Activated CD4-positive, alpha-beta T cell treated with anti-CD3 and anti-CD28 coated beads for 48 hours (primary cell): ENCODE data around the gene TADA1.
"Not testable (repeated sequence)": the region's sequence is repeated elsewhere in the genome, so short reads cannot be mapped to it uniquely, and the experiment has no call there.

Experiments used
- DNase-seq: peaks from one replicate; pipeline ENCODE4 v3.0.0-alpha.2; 2020

The TADA1 gene

DNA sequence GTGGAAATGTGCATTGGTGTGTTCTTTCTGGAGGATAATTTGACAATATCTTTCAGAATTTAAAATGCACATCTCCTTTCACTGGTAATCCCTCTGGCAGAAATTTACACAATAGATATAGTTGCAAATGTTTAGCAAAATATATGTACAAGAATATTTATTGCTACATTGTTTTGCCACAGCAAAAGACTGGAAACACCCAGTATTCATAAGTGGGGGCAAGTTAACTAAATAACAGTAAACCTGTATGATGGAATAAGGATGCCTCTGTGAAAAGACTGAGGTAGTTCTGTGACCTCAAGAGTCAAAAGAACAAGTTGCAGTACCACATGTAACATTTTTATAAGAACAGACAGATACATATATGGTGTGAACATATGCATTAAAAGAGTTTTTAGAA lies 13.7 kb upstream of the TADA1 start:
- no peak for DNase-seq

DNA sequence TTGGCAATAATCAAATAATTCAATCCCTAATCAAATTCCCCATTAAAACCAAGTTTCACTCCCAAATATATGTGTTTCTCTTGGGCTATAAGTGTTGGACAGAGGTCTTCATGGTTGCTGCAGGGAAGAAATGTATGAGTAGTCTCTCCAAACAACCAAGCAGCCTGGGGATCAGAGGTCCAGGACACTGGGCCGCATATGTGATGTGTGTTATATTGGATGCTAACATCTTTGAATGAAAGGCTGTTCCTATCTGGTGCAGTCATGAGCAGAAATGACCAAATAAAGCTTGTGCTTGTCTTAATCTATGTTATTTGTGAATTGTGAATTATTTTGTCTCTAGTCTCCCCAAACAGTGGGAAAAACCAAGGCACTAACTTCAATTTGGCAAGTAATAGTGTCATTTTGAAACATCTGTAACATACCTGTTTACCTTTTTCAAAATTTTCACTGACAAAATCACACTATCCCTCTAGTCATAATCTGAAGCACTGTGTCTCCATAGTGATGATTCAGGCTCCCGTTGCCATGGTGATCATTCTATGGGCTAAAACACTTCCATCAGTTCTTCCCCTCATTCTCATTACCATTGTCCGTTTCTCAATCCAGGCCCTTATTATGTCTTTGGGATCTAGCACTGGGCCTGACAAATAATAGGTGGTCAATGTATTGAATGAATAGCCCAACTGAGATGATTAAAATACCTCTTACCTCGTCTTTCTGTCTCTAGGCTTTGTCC lies 12.5 kb upstream of the TADA1 start:
- no peak for DNase-seq

DNA sequence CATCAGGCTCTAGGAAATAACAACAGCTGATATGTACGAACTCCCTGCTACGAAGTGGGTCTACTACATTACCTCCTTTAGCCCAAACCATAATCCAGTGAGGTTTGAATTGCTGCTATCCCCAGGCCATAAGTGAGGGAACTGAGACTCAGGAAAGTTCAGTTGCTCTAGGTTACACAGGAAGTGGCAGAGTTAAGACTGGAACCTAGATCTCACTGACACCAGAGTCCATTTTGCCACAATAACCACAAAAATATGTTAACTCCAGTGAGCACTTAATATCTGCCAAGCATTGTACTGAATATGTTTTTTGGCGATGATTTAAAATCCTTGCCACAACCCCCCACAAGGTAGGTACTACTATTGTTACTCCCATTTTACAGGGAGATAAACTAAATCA lies 8.9 kb upstream of the TADA1 start:
- DNase-seq: no peak

DNA sequence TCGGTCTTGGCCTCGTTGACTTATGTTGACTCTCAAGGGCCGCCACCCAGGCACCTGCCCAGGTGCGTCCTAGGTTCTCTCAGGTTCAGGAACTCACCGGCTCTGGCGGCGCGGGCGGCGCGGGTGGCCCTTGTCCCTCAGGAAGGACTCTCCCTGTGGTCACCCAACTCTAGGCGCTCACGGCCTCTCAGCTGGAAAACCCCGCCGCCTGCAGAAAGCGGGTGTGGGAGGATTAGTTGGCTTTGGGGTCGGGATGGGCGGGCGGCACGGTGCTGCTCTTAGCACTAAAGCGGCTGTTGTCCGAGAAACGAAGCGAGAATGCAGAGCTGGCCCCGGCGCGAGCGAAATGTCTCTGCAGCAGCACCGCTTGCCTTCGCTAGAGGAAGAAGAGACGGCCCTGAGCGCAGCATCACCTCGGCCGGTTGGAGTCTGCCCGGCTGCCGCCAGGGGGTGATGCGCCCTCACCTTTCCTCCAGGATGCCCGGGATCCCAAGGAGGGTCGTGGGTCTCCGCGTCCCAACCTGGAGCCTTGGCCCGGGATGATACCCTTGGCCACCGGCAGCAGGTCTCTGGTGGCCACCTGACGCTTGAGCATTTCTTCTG lies 8.1 kb upstream of the TADA1 start:
- DNase-seq: peak; percentile 69

DNA sequence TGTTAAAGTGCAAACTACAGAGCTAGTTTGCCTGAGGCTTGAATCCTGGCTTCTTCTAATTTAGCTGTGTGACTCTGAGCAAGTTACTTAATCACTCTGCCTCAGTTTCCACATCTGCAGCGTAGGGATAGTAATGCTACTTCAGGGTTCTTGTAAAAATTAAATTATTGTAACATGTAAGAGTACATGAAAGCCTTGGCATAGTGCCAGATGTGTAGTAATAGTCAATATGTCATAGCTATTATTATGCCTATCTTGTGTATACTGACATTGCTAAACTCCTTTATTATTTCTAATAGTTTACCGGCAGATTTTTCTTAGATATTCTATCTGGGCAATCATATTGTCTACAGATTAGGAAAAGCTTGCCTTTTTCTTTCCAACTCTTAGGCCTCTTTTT lies 6.8 kb upstream of the TADA1 start:
- no peak for DNase-seq

DNA sequence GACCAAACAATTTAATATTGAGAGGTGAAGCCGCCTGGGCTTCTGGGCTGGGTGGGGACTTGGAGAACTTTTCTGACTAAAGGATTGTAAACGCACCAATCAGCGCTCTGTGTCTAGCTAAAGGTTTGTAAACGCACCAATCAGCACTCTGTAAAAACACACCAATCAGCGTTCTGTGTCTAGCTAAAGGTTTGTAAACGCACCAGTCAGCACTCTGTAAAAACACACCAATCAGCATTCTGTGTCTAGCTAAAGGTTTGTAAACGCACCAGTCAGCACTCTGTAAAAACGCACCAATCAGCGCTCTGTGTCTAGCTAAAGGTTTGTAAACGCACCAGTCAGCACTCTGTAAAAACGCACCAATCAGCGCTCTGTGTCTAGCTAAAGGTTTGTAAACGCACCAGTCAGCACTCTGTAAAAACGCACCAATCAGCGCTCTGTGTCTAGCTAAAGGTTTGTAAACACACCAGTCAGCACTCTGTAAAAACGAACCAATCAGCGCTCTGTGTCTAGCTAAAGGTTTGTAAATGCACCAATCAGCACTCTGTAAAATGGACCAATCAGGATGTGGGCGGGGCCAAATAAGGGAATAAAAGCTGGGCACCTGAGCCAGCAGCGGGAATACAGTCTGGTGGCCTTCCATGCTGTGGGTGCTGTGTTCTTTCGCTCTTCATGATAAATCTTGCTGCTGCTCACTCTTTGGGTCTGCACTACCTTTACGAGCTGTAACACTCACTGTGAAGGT lies 2.3 kb upstream of the TADA1 start:
- DNase-seq: not testable (repeated sequence)

DNA sequence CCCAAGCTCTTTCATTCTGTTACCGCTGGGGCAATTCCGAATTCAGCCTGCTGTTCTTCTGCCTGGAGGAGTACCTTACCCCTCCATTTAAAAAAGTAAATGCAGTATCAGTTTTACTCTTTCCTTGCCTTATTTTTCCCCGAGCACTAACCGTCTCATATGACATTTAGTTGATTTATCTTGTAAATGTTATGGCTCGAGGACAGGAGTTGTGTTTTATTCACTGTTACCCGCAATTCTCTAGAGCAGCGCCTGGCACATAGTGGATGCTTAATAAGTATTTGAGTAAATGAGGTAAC lies 425 bp upstream of the TADA1 start:
- DNase-seq: no peak

DNA sequence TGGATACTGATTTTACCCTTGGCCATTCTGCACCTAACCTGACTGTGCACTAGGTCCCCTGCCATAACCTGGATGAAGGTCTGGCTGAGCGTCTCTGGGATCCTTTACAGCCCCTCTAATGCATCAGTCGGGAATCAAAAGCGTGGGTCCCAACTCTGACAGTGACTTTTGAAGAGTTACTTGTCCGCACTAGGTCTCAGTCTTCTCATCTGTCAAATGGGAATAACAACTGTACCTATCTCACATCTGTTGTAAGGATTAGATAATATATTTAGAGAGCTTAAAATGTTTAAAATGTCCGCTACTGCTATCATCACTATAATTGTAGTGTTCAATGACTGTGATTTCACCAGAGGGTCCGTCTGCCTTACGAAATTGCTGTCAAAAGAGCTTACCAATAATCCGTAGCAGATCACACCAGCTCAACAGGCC lies 746 bp downstream of the TADA1 start:
- DNase-seq: no peak

DNA sequence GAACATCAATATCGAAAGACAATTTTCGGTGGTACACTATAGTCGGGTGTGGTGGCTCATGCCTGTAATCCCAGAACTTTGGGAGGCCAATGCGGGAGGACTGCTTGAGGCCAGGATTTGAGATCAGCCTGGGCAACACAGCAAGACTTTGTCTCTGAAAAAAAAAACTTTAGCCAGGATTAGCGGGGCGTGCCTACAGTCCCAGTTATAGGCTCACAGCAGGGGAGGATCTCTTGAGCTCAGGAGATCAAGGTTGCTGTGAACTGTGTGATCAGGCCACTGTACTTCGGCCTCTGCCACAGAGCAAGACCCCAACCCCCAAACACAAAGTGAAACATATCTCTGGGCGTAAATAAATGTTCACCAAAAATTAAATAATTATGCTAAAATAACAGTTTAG lies 1.6 kb downstream of the TADA1 start:
- no peak for DNase-seq

DNA sequence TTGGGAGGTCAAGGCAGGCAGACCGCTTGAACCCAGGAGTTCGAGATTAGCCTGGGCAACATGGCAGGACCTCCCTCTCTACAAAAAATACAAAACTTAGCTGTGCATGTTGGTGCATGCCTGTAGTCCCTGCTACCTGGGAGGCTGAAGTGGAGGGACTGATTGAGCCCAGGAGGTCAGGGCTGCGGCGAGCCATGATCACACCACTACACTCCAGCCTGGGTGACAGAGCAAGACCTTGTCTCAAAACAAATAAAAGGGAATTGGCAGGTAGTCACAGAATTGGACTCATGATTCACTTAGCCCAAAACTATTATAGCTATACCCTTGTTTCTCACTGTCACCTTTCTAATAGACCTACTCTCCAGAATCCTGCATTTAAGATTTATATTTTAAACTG lies 5.5 kb downstream of the TADA1 start:
- no peak for DNase-seq

DNA sequence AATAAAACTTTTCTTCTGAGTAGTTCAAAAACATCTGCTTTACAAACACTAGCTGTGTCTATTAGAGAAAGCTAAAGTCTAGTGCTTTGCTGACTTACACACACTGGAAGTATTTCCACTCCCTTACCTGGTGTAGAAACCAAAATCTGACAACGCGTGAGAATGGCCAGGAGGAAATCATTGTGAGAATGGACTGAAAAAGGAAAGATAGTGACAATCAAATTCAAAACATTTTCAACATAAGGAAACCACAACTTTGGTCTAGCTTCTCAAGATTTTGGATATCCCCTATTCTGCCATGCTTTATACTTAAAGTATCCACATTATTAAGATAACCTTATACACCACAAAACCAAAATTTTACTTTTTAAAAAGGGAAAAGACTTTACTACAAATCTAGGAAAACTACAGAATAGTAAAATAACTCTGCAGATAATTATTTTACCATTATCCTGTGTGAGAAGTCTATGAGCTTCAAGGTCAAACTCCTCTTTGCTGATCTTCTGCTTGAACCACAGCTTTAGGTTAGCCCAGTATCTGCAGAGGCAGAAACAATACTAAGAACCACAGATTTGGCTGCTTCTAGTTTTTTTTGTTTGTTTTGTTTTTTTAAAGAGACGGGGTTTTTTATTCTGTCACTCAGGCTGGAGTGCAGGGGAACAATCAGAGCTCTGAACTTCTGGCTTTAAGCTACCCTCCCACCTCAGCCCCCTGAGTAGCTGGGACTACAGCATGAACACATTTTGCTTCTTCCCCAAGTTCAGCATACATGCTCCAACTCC lies 6.6 kb downstream of the TADA1 start:
- DNase-seq: no peak

DNA sequence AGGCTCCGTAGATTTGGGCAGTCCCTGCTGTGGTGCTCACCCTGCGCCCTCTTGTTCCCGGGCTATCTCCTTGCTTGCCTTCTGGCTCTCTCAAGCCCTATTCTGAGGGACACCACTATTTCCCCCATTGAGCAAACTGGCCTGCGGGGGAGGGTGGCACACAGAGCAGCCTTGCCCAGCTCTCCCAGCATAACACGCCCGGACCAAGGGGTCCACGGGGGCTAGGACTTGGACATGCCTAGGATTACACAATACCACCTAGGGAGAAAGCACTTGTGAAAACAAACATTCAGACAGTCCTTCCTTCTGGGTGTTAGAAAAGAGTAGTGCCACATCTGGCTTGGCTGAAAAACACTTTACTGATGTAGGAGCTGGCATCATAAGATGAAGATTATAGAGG lies 7.4 kb downstream of the TADA1 start:
- DNase-seq: no peak

DNA sequence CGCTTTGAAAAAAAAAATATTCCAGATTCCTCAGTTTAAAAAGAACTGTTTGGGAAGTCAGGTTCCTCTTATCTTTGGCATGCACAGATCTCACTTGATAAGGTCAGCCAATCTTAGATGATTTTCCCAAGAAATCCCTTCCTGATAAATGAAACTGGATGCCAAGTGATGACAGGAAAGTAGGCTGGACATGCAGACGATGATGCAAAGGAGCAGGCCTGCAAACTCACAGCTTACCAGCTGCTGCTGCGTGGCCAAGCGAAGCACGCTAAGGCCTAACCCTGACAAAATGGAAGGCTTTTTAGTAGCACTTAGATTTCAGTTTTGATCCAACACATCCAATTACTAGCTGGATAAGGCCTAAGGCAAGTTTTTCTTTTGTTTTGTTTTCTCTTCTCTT lies 10.1 kb downstream of the TADA1 start:
- DNase-seq: no peak

DNA sequence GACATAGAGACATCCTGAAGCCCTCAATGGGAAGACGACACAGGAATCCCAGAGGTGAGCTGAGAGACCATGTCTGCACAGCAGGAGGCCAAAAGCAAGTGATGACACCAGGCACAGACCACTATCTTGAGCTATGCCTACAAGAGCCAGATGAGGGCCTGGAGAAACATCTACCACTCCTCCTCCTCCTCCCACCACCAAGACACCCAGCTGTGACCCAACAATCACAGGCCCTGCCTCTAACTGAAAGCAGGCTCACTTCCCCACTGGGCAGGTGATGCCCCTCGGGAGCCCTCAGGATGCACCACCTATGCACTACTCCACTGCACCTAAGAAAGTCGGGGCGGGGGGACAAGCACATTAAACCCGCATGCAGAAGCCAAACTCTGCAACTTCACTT lies 16.5 kb downstream of the TADA1 start:
- DNase-seq: no peak

DNA sequence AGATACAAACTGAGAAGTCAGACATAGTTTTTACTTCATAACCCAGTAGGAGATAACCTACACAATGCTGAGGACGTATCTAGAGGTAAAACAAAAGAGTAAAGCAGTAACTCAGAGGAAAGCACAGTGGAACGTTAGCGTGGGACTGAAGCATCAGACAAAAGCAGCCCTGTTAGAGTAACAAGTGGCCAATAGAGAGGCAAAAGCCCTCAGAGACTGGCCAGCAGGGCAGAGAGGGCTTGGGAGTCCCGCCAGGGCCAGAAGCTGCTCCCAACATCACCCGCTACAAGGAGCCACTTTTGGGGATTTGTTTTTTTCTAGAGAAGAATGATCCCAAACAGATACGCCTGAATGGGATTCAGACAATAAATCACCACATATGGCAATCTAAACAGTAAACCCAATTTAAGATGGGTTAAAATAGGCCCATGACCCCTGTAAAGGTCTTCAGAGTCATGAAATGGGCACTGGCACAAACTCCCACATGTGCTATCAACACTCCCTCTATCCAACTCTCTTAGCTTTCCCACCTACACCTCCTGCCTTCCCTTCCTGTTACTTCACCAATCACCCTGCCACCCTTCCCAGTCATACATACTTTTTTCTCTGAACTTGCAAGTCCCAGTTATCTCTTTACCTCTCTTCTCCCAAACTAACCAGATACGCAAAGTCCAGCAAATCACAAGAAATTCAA lies 17.2 kb downstream of the TADA1 start:
- no peak for DNase-seq

DNA sequence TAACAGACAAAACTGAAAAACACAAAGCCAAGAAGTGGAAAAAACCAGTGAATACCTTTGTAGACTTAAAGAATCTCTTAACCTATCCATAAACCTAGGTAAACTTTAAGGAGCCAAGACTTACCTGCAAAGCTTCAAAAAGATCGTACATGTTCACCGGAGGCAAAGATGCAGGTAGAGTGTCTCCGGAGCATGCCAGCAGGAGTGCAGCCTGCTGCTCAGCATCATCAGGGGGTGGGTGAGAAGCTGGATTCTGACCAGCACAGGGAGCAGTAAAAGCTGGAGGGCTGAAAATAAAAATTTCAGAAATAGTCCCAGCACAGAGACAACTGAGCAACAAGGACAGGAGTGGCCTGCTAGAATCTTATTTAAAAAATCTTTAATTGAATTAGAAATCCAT lies 18.1 kb downstream of the TADA1 start:
- no peak for DNase-seq

DNA sequence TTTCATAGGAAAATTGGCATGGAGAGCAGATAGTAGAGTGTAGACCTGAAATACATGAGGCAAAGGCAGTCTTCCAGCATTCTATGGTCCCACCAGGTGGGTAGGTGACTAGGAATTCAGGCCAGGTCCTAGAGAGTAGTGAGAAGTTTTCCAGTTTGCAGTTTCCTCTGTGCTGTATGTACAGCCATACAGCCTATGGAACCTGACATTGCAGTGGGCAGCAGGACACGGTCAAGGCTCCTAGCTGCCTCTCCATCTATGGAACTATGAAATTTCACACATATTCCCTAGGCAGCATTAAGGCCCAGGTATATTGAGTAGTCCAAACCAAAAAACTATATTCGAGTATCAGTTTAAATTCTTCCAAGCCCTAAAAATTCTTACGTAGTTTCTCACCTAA lies 20.5 kb downstream of the TADA1 start:
- DNase-seq: no peak

DNA sequence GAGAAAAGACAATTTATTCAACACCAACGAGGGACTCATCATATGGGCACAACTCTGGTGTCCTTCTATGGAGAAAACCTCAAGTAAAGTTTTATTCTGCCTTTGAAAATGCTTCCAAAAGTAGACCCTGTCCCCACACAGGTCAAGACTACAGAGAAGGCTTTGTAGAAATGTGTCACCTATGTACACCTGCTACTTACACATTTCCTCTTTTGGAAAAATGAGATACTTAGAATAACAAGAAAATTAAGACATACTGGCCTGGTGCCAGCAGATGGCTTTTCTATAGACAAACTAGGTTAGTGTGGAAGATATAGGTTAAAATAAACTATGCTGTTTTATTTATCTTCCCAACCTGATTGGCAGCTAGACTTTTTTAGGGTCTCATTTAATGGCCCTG lies 23.1 kb downstream of the TADA1 start:
- no peak for DNase-seq

DNA sequence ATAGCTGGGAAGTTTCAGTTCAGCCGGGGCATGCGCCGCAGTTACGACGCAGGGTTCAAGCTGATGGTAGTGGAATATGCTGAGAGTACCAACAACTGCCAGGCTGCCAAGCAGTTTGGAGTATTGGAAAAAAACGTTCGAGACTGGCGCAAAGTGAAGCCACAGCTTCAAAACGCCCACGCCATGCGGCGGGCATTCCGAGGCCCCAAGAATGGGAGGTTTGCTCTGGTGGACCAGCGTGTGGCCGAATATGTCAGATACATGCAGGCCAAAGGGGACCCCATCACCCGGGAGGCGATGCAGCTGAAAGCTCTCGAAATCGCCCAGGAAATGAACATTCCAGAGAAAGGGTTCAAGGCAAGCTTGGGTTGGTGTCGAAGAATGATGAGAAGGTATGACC lies 26.9 kb downstream of the TADA1 start:
- no peak for DNase-seq

DNA sequence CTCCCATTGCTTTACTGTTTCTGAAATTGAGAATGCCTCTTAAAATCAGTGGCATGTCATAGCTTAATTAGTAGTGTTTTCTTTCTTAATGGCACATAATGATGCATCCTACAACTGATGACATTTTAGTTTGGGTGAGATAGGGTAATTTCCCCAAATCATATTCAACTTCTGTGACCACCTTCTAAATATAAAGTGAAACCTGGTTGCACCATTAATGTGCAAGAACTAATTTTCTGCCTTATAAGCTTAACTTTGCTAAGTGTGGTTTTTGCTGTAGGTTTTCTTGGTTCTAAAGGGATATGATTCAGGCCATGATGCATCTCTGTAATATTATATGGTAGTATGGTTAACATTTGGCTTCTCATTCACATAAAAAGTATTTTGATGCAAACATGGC lies 27.9 kb downstream of the TADA1 start:
- DNase-seq: no peak

DNA sequence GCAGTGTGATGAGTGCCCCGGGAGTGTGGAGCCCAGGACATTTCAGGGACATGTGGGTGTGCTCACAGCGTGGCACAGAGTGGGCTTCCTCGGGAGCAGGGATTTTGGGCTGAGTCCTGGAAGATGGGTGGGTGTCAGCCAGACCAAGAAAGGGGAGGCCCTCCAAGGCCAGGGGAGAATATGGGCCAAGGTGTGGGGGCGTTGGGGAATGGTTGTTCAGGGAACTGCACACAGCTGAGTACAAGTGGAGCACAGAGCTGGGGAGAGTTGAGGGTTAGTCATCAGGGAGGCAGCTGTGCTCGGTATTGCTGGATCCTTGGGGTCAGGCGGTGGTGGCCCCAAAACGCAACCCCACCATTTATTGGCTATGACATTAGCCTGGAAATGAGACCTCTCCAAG lies 31.3 kb downstream of the TADA1 start:
- no peak for DNase-seq

DNA sequence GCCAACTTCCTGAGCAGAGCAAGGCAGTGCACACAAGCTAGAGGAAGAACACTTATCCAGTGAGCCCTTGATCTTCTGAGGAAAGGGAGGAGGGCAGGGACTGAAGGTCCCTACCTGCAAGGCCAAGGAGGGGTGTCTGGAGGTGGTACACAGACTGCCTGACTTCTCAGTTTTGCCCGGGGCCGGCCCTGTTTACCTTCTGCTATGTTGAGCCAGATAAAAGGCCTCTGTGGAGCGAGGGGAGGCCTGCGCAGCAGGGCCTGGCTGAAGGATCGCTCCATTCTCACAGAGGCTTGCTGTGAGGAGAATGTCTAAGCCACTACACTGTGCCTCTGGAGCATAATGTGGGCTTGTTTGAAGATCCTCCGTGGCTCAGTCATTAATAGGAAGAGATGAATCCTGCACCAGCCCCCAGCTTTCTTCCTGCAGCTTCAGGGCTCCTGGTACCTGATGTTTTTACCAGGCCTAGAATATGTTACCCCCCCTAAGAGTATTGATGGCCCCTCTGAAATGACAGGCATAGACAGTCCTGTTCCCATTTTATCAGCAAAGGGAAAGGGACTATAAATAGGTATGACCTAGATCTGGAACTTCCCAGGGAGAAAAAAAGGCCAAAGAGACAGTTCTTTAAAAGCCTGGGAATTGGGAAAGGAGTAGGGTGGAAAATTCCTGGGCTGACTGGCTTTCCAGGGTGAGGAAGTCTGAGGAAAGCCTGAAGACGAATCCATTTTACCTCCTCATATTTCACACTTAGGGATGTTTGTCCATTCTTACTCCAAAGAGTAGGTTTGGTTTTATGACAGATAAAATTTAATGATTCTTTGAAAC lies 32.1 kb downstream of the TADA1 start:
- DNase-seq: no peak
